Stimulated activated CD8-positive, alpha-beta memory T cell treated with anti-CD3 and anti-CD28 coated beads, Interleukin-12 subunit alpha, Interleukin-12 subunit beta, amount 100 ng/mL, for 24 hours (primary cell): ENCODE results near the gene PCYT2.
"Not testable (repeated sequence)": the region's sequence is repeated elsewhere in the genome, so short reads cannot be mapped to it uniquely, and the experiment has no call there.

Experiments
- DNase-seq: peaks from one replicate; pipeline ENCODE4 v3.0.0-alpha.2; 2020; ENCODE audit errors: extremely low read depth

Gene PCYT2

DNA sequence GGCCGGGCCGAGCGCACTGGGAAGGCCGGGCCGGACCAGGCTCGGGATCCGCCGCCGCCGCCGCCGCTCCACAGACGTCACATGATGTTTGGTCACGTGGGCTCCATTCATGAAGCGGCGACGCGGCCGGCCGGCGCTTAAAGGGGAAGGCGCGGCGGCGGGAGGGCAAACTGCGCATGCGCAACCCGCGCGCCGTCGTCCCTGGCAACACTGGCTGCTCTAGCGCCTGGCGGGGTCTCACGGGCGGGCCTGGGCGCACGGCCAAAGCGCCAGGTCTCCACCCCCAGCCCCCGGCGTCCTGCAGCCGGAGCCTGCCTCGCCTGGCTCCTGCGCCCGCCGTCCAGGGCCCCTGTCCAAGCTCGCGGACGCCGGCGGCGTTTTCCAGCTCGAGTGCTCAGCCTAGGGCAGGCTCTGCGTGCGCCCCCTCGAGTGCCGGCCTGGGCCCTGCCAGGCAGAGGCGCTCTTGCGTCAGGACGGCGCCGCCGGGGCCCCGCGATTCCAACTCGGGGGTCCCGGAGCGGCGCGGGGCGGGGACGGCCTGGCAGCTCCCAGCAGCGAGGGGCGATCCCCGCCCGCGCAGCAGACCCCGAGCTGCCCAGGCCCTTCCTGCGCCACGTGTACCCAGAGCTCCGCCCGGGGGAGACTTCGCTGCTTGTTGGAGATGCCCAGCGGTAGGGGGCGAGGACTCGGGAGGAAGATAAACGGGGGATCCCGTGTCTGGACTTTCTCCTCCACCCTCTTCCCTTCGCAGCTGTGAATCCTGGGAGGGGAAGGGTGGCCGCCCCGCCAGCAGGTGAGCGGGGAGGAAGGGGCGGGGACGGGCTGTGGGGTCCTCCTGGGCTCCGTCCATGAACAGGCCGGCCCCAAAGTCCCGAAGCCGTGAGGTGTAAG lies 16.7 kb upstream of the PCYT2 start, which contains the start of gene MAFG:
Gene MAFG (minus strand): TSS at position 83 of the 891 bp plus-strand sequence. CDS start 4,550 bp downstream, outside the sequence.
- DNase-seq, result peak; percentile 70

DNA sequence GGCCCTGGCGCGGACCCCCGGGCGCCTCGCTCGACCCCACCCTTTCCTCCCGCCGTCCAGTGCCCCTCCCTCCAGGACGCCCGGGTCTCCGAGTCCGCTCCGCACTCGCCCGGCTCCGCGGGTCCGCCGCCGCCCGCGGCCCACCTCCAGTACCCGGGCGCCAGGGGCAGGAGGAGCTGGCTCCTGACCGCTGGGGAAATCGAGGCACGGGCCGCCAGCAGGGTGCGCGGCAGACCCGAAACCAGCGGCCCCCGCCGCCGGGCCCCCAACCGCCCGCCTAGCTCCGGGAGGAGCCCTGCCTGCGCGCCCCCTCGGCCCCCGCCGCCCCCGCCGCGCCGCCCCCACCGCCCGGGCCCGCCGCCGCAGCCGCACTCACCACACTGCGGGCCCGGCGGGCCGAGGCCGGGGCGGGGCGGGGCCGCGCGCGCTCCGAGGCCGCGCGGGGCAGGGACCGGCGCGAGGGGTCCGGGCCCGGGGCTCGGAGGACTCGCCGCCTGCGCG lies 16.0 kb upstream of the PCYT2 start:
- DNase-seq, result no peak

DNA sequence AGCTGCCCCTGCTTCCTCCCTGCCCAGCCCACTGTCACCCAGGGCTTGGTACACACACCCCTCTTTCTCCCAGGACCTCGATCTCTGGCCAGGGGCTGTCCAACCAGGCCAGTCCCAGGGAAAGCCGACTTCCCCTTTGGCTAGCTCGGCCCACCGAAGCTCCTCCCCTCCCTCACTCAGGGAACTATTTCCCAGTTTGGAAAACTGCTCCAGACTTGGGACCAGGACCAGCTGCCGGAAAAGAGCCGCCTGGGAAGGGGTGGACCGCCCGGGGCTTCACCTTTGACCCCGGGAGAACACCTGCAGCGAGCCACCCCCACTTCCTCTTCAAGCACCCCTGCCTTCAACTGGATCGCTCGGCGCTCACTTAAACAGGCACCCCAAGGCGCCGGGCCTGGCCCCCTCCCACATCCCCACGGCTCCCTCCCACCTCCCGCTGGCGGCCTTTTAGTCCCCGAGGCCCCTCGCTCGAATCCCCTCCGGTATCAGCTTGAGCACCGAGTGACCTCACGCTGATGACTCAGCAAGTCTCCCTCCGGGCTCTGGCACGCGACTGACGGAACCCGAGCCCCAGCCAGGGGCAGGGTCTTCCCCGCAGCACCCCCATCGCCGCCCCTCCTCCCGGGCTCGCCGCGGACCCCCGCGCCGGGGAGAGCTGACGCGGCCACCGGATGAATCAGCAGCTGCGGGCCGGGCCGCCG lies 15.4 kb upstream of the PCYT2 start:
- peak; percentile 35 for DNase-seq

DNA sequence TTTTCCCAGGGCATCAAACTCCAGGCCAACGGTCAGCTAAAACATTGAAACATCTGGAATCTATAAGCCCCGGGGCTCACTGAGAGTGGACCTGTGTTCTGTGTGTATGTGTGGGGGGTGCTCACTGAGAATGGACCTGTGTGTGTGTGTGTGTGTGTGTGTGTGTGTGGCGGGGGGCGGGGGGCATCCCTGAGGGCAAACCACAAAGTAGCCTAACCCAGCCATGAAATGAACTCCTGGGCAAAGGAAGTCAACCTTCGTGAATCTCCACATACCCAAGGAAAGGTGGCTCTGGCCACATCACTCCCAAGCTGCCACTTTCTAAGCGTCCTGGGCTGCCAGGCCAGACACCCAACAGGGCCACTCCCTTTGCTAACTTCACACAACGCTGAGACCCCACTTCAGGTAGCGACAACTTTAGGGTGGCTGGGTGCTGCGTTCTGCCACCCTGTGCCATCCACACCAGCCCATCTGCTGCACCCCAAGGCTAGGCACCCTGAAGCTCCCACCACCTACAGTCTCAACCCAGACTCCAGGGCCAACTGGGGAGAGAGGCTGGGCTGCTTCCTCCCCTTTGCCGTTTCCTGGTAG lies 14.8 kb upstream of the PCYT2 start:
- no peak for DNase-seq

DNA sequence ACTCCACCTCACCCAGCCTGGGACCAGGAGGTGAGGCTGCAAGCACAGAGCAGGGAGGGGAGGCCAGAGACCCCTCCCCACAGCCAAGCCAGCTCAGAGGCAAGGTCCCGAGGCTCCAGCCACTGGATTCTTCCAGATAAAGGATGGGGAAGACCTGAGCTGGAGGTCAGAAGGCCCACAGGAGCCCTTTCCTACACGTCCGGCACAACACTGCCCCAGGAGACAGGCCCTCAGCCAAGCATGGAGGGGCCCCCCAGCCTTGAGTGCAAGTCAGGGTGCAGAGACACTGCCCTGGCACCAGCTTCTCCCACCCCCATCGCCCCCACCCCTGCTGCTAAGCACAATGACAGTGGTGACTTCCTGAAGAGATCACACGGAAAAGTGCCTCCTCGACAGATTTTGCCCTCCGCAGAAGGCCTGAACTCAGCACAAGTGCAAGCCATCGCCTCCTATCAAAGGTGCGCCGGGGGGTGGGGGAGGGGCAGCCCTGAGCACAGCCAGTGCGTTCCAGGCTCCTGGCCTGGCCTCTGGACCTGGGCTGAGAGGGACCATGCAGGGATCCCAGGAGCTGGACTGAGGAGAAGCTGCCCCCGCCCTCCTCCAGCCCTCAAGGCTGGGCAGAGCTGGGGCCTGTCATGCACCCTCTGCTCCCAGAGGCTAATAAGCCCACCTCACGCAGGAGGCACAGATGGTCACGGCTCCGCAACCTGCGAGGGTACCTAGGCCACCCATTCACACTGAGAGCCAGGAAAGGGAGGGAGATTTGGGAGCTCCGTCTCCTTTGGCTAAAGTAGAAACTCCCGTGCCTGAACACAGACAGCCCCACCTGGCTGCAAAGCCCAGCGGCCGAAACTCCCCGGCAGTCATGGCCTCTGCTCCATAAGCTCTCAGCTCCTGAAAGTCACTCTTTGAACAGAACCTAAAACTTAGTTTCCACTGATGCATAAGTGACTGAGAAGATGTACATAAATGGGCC lies 13.6 kb upstream of the PCYT2 start:
- no peak for DNase-seq

DNA sequence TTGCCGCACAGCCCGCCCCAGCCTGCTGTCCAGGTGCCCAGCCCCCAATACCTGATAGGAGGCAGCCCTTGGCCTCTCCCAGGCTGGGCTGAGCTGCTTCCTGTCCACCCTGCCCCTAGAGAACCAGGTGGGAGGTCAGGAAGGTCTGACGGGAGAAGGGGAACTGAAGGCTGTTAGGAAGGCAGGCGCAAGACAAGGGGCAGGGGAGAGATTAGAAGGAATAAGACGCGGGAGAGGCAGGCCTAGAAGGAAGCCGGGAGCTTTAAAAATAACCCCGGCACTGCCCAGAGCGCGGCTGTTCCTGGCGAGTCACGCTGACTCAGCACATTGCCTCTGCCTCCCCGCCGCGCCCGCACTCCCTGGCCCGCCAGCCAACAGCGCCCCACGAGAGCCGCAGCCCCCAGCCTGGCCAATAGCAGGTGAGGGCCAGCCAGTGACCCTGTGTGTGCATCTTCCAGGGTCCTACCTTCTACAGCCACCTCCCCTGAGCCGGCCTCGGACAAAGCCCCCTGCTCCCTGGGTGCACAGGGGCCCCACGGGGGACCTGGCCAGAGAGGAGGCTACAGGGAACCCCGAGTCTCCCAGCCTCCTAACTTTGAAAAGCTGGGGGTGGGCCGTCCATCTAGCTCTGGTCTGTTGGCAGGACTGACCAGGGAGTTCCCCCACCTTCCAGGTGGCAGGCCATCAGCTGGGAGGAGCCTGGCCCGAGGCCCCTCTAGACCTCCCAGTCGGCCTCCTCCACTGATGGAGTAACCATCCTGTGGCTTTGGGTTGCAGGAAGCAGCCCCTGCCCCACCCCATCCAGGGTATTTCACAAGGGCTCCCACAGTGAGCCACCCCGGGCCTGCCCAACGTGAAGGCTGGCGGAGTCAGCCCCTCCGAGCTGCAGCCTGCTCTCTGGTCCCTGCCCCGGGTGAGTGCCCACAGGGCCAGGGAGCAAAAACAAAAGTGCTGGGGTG lies 12.4 kb upstream of the PCYT2 start:
- no peak for DNase-seq

DNA sequence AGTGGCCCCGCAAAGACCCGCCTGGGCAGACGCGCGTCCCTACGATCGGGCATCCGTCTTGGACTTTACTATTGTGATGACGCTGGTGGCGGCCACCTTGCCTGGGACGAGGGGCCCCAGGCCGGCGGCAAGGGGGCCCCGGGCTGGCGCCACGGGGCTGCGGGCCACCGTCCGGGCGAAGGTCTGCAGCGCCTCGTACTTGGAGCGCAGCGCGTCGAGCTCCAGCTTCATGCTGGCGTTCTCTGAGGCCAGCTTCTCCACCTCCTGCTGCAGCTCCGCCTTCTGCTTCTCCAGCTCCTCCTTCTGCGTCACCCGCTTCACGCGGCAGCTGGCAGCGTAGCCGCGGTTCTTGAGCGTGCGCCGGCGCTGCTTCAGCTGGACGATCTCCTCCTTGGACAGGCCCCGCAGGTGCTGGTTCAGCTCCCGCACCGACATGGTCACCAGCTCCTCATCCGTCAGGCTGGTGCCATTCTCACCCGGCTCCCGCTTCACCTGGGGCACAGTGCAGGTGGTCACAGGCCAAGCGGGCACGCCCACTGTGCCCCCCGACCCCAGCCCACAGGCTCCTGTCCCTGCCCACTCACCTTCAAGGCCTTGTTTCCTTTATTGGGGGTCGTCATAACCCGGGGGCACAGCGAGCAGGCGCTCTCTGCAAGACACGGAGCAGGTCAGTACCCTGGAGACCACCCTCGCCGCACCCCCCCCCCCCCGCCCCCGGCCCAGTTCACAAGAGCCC lies 11.5 kb upstream of the PCYT2 start:
- no peak for DNase-seq

DNA sequence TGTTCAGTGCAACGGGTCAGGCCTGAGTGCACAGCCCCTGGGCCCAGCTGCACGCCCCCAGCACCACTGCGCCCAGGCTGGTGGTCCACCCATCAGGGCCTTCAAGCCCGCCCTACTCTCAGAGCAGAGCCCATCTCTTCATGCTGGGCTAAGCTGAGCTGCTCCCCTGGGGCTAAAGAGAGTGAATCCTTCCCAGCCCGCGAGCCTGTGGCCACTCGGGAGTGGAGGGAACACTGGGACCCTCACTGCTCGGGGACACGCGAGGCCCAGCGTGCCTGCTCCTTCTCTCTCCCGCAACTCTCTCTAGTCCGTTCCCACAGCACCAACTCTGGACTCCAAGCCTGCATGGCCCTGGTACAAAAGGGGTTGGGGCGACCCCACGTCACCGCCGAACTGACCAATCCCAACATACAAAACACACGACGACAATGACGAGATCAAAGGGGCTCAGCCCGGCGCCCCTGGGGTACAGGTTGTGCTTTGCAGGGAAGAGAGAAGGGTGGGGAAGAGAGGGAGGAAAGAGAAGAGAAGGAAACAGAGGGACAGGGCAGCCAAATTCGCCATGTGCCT lies 10.9 kb upstream of the PCYT2 start:
- DNase-seq, result no peak

DNA sequence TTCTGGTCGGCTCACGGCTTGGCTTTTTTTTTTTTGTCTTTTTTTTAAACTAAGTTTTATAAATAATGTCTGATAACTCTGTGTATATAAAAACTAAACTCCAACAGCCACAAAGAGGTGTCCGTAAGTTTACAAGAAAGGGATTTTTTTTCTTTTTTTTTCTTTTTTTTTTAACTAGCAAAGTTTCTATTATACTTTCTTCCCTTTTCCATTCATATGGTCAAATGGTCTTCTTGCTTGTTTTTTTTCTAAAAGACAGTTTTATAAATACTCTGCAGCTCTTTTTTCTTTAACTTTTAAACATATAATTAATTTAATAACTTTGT lies 10.3 kb upstream of the PCYT2 start:
- no peak for DNase-seq

DNA sequence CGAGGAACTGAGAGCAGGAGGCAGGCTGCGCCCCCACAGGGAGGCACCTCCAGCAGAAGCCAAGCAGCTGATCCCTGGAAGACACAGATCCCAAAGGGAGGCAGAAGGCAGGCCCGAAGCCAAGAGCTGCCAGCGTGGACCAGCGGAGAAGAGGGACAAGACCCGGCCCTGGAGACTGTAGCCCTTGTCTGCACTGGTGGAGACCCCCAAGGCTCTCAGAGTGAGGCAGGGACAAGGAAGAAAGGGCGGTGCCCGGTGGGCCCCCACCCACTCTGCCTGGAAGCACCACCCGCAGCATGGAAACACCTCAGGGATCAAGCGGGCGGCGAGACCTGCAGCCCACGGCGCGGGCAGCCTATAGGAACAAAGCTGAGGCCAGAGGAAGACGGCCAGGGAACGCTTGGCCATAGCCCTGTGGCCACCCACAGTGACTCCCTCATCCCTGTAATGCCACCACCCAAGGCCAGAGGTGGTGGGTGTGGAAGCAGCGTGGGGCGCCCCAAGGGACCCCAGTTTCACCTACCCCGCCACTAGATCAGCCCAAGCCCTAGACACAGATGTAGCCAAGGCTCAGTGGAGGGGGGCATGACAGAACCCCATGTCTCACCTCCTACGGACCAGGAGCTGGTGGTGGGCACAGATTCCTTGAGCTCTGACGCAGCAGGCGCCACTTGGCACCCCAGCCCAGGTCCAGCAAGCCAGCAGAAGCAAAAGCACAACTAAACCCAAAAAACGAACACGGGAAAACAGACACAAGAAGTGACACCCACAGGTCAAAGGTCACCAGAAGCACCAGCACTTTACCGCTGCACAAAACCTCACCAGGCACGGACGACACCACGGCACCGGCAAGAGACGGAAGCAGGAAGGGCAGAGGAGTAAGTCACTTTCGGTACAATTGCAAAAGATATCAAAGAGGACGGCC lies 9.7 kb upstream of the PCYT2 start:
- DNase-seq, result no peak

DNA sequence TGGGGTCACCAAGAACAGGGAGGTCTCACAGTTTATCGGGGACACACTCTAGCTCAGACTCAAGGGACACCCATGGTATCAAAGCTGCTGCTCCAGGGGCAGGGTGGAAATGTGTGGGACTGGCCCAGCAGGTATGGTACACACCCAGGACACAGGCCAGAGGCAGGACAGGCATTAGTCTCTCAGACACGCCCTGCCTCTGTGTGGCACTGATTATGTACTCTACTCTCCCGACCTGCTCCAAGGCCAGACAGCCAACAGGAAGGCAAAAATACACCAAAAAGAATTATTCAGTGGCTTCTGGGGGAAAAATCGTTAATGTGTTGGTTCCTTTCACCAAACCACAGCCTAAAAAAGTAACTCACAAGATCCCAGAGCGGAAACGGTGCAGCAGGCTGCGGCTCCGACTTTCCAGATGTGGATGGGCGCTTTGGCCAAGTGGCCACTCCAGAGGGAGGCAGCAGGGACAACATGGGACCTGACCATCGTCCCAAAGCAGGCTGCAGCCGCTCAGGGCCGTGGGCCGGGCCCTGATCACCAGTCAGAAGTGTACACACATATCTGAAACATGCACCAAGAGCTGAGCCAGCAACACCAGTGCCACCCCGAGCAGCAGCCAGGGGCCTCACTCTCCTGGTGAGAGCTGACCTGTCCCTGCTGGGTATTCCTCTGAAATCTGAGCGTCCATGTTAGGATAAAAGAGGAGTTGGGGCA lies 7.8 kb upstream of the PCYT2 start:
- no peak for DNase-seq

DNA sequence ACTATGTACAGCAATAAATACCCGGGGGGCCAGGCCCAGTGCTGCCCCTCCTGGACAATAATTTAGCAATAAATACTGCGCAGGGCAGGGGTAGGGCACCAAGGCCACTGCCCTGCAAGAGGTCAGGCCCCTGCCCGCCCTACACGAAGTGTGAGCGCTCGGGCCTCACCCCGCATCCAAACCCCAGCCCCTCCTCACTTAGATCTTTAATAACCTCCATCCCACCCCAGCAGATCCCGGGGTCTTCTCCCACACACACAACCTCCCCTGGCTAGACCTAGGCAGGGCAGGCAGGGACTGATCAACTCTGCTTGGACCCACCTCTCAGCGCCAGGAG lies 7.1 kb upstream of the PCYT2 start:
- not testable (repeated sequence) for DNase-seq

DNA sequence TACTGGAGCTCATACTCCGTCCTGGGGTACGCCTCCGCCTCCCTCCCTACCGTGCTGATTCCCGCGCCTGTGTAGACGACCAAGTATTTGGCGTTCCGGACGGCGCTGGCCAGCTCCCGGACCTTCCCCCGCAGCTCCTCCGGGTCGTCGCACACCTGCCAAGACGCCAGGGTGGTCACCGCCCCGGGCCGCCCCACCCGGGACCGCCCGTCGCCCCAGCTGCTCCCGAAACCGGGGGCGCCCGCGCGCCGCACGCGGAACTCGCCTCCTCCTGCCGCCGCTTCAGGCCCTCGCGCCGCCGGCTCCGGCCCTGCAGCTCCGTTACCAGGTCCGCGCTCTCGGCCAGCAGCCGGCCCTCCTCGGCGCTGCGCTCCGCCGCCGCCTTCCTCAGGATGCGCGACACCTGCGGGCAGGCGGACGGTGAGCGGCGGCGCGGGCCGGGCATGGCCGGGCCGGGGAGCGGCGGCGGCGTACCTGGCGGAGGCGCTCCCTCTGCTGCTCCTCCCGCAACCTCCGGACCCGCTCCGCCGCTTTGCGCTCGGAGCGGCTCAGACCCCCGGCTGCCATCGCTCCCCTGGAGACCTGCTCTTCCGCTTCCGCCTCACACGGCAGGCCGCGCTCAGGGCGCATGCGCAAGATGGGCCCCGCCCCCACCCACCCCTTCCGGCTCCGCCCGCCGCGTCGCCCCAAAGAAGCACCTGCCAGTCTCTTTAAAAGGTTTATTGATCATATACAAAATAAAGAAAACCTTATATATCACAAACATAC lies 6.5 kb upstream of the PCYT2 start, which contains the start of gene SIRT7:
Gene SIRT7 (minus strand): TSS at position 612 of the 768 bp plus-strand sequence. CDS start 45 bp downstream, at position 567.
- DNase-seq, result peak; percentile 58

DNA sequence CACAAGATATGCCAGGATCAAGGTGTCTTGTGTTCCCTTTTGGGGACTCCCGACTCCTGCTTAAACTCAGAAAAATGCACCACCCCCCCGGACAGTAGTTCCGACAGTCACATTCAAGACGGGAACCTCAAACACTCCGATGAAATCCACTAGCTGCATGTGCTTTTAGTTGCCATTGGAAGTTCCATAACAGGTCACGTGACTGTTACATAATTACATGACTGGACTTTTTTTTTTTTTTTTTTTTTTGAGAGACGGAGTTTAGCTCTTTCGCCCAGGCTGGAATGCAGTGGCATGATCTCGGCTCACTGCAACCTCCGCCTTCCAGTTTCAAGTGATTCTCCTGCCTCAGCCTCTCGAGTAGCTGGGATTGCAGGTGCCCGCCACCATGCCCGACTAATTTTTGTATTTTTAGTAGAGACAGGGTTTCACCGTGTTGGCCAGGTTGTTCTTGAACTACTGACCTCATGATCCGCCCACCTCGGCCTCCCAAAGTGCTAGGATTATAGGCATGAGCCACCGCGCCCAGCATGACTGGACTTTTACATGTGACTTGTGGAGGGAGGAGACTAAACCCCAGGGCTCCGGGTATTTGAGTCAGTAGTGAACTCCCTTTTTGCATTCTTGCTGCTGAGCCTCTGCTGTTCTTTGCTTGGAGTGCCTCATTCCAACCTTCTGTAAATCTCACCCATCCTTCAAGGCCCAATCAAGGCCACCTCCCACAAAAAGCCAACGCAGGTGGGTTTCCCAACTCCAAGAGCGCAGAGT lies 5.2 kb upstream of the PCYT2 start:
- no peak for DNase-seq

DNA sequence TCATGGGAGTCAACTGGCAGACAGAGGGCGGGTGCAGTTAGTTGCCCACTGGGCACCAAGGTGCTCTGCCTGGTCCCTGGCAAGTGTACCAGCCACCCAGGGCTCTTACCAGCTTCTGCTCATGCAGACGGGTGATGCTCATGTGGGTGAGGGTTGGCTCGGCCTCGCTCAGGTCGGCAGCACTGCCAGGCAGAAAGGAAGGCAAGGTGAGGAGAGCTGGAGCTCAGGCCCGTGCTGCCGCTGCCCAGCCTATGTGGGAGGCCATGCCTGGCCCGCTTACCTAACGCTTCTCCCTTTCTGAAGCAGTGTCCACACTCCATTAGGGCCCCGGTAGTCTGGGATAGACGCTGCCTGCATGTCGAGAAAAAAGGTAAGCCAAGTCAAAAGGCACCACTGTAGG lies 4.1 kb upstream of the PCYT2 start:
- no peak for DNase-seq
